COLO668 (cell line): ENCODE measurements around the gene PCIF1.
A peak's percentile ranks its signal among the peaks of the same experiment; 100 is the strongest.

Experiments used
- DNase-seq: peaks from one replicate; lab custom pipeline; 2025; ENCODE audit not compliant: unreplicated experiment; lab: John Stamatoyannopoulos, UW

Gene PCIF1

GRCh38 chr20:45904583-45905504 is 29.6 kb upstream of the PCIF1 start:
- DNase-seq: no peak

- no peak for DNase-seq
These were observed 28.9 kb upstream of the PCIF1 start for GRCh38 chr20:45905505-45906079.

- no peak for DNase-seq
These were observed 27.1 kb upstream of the PCIF1 start for GRCh38 chr20:45907219-45907948.

DNA sequence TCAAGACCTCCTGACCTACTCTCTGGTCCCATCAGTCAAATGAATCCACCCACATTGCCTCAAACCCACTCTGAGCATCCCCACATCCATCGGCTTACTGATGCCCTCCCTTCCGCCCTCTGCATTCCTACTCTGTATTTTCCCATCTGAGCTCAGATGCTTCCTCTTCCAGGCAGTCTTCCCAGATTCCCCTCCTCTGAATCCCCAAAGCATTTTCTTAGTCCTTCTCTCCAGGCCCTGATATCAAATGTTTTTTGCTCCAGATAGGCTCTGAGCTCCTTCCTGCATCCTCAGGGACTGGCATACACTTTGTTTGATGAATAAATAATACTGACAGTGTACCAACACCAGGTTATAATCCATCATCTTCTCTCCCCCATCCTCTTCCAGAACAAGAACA is 26.4 kb upstream of the PCIF1 start:
- no peak for DNase-seq

- DNase-seq: no peak
These were observed 25.1 kb upstream of the PCIF1 start for GRCh38 chr20:45909336-45909808.

DNA sequence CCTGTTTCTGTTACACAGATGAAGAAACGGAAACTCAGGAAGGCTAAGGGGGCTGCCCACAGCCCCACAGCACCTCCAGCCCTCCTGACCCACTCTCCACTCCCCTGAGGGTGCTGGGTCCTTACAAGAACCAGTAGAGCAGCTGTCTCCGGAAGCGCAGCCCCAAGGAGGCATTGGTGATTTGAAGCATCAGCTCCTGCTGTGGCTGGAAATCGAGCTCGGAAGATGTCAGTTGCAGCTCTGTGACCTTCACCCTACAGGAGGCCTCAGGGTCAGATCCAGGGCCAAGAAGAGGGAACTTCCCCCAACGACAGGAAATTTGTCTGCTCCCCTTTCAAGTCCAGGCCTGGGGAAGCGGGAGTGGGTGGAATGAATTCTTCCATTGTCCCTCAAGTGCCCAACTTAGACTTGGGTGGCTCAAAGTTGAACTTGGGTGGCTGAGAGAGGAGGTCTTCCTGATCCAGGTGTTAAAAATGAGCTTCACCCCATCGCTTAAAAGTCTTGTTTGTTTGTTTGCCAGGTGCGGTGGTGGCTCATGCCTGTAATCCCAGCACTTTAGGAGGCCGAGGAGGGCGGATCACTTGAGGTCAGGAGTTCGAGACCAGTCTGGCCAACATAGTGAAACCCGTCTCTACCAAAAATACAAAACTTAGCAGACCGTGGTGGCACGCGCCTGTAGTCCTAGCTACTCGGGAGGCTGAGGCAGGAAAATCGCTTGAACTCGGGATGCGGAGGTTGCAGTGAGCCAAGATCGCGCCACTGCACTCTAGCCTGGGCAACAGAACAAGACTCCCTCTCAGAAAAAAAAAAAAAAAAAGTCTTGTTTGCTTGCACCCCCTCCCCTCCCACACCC is 24.4 kb upstream of the PCIF1 start:
- no peak for DNase-seq

DNA sequence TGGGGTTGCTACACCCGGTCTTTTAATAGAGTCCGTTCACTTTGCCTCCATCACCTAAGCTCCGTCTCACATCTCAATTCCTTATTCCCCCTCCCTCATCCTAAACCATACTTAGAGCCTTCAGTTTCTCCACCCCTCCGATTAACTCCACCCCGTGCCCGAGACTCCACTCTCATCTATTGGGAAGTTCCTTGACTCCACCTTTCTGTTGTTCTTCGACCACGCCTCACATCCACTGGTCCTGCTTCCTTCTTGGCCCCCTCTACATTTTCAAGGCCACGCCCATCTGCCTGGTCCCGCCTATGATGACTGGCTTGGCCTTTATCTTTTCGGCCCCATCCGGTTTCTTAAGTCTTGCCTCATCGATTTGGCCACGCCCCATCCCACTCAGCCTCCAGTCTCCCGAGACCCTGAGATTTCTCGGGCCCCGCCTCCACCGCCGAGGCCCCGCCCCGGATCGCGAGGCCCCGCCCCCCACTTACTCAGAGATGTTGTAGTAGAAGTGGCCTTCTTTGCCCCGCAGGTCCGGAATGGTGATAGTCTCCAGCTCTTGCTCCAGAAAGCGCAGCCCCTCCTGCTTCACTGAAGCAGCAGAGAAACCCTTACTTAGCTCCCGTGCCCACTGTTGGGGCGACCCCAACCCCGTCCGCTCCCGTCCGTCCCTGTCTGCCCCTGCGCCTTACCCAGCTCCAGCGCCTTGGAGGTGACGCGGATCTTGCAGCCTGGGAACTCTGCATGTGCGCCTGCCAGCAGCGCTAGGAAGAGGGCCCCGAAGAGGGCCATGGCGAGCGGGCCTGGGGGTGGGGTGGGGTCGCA is 23.6 kb upstream of the PCIF1 start:
- peak; percentile 10 for DNase-seq

DNA sequence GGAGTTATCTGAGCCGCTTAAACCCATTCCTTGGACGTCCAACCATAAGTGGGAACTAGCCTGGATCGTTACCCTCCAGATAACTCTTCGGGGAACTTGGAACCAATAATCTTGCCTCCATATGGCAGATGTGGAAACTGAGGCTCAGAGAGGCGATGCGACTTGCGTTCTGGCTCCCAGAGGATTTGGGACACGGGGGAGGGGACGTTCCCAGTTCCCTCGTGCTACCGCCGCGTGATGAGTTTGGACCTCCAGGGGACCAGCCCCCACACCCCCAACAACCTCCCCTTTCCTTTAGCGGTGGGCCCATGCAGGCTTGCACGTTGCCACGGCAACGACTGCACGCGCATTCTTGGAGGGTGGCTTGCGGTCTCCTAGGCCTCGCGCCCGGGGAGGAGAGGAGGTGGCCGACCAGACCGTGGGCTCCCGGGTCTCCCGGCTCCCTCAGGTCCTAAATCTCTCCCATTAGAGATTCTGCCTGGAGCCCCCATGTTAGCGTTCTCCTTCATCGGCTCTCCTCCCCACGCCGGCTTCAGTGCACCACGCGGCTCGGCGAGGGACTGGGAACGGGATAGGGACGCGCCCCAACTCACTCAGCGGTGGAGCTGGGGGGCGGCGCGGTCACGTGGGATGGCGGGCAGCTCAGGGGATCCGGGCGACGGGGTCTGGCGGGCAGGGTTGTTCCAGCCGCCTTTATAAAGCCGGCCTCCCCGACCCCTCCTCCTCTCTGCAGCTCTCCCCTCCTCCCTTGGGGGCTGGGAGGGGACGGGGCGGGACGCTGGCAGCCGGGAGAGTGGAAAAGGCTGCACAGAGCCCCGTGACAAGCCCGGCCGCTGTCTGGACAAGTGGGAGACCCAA is 22.8 kb upstream of the PCIF1 start, which contains the start of gene PLTP:
TSS of gene PLTP (minus strand) at position 670 of the 858 bp plus-strand sequence. CDS start 703 bp downstream, outside the sequence.
- DNase-seq: no peak

- no peak for DNase-seq
These were observed 22.2 kb upstream of the PCIF1 start for GRCh38 chr20:45912344-45912682.

DNA sequence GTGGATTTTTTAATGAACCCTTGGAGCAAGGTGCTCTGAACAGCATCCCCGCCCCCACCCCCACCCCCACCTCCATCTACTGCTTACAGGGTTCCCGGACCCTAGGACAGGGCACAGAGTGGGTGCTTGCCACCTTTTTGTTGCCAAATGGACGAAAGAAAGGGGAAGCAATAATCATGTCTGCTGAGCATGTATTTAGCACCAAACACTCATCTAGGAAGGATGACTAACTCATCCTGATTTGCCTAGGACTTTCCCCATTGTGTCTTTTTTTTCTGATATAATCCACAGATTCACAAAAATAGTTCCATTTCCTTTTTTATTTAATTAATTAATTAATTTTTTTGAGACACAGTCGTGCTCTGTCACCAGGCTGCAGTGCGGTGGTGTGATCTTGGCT is 21.4 kb upstream of the PCIF1 start:
- DNase-seq: no peak

- no peak for DNase-seq
These were observed 16.7 kb upstream of the PCIF1 start for GRCh38 chr20:45917790-45918141.

DNA sequence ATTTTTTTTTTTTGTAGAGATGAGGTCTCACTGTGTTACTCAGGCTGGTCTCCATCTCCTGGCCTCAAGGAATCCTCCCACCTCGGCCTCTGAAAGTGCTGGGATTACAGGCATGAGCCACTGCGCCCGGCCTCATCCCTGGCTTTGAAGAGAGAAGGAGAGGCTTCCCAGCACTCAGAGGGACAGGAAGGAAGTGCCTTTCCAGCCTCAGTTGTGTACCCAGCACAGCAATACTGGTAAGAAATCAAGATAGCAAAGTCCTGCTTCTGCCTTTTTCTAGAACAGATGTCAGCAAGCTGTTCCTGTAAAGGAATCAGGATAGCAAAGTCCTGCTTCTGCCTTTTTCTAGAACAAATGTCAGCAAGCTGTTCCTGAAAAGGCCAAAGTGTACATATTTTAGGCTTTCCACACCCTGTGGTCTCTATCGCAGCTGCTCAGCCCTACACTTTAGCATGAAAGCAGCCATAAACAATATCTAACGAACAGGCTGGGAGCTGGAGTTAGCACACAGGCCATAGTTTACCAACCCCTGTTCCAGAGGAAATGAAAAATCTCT is 16.2 kb upstream of the PCIF1 start:
- DNase-seq: no peak

DNA sequence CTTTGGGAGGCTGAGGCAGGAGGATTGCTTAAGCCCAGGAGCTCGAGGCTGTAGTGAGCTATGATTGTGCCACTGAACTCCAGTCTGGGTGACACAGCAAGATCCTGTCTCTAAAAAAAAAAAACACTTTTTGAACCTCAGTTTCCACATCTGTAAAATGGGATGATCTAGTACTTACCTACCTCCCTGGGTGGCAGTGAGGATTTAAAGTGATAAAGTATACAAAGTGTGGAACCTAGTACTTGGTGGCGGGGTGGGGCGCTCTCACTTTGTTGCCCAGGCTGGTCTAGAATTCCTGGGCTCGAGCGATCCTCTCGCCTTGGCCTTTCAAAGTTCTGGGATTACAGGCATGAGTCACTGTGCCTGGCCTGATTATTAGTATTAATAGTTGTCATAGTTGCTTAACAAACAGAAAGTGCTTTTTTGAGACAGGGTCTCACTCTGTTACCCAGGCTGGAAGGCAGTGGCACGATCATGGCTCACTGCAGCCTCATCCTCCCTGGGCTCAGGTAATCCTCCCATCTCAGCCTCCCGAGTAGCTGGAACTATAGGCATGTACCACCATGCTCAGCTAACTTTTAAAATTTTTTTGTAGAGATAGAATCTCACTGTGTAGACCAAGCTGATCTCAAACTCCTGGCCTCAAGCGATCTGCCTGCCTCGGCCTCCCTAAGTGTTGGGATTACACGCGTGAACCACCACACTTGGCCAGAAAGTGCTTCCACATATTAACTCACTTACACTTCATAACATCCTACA is 15.5 kb upstream of the PCIF1 start:
- no peak for DNase-seq

DNA sequence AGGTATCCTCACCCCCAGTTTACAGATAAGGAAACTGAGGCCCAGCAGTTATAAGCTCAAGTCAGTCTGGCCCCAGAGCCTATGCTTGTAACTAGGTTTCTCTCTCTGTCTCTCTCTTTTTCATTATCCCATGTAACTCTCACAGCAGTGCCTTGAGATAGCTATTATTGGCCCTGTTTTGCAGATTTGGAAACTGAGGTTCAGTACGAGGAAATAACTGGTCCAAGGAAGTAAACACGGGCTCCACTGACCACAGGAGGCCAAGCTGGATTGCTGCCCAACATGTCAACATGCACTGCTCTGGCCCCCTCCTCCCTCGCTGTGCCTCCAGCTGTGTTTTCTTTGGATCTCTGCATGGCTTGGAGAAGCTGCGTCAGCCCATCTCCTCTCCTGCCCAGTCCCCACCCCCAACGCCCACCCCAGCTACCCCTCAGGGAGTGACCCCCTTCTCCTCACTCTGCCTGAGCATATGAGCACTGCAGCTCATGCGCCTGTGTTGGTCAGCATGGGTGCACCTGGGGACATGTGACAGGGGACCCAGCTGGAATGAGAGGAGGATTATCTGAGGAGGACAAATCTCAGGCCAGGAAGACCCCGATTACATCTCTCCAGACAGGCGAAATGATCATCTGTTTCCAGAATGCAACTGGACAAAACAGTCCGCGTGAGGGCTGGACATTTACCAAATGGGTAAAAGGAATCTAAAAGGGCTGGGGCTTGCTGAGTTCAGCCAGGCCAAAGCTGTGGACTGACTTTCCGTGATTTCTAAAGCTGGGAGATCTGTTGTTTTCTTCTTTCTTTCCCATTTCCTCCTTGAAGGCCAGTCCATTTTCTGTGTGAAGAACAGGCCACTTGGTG is 14.7 kb upstream of the PCIF1 start:
- no peak for DNase-seq

GRCh38 chr20:45920462-45921336 is 13.8 kb upstream of the PCIF1 start:
- no peak for DNase-seq
